GM19240 (cell line): ENCODE data around the gene SHOC1.
"Not testable (repeated sequence)": the region's sequence is repeated elsewhere in the genome, so short reads cannot be mapped to it uniquely, and the experiment has no call there.

Source experiments
- DNase-seq: peaks from one replicate; pipeline ENCODE4 v3.0.0; 2011; ENCODE audit warnings: low spot score; ENCODE audit not compliant: insufficient read length

Gene SHOC1

DNA sequence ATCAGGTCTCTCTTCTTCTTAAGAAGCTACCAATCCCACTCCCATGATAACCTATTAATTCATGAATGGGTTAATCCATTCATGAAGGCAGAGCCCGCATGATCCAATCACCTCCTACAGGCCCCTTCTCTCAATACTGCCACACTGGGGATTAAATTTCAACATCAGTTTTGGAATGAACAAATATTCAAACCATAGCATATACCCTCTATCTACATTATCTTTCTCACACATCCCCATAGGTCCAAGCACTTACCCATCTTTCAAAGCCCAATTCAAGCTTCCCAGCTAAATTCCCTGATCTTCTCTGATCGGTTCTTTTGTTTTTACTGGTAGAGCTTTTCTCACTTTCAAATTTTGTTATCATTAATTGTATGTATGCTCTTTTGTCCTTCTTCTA is 10.5 kb upstream of the SHOC1 start:
- DNase-seq = no peak

DNA sequence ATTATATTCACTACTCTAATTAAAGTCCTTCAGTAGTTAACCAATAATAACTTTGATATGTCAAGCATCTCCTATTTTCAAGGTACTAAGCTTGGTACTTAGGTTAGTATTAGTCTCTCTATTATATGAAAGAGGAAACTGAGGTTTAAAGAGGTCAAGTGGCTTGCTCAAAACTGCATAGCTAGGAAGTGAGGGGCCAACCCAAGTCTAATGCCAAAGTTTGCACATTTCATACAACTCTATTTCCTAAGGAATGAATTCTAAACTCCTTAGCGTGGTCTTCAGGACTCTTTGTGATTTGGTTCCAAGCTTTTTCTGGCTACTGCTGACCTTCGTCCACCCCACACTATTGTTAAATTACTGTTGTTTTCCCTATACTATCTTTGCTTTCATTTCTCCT is 9.9 kb upstream of the SHOC1 start:
- DNase-seq = no peak

DNA sequence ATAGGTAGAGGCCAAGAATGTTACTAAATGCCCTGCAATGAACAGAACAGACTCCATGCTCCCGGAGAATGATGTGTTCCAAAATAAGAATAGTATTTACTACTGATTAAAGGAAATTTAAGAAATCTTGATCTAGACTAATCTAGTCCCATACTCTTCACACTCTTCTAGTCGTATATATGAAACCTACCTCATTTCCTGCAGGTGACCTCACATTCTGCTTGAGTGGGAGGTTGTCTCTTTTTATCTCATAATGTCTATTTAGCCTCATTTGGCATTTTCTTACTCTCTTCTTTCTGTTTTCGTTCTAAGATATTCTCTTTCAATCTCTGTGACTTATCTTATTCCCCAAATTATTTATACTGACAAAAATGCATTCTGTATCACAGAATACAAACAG is 9.2 kb upstream of the SHOC1 start:
- DNase-seq = no peak

DNA sequence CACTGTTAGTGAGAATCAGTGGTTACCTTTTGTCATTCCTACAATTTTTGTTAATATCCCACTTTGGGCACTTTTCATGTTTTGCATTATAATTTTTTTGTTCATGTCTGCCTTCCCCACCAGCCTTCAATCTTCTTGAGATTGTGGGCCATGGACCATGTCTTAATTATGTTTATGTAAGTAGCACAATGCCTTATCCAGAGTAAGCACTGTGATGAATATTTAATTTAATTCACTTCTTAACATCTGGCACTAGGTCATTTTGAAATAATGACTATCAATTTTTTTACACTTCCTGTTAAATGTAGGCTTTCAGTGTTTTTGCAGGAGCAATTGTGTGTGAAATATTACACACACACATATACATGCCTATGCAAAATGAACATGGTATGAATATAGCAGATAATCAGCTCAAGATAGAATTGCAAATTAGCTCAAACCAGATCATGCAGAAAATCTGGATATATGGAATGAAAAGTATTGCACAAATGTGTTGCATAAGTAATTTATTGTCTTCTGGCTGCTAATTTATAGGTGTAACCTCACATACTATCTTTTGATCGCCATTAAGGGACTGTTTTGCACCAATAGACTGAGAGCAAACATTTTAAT is 5.3 kb upstream of the SHOC1 start:
- no peak for DNase-seq

DNA sequence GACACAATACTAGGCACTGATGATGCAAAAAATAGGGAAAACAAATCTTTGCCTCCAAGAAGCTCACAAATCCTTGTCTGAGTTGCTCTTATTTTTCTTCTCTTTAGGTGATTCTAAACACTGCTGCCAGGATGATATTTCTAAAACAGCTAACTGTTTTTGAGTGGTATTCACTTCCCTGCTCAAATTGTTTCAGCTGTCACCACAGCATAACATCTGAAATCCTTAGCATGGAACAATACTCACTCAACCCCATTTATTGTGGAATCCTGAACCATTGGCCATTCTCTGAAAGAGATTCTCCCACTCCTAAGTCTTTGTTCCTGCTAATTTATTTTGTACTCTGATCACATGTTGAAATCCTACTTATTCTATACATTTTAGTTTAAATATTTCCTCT is 4.8 kb upstream of the SHOC1 start:
- DNase-seq = no peak

DNA sequence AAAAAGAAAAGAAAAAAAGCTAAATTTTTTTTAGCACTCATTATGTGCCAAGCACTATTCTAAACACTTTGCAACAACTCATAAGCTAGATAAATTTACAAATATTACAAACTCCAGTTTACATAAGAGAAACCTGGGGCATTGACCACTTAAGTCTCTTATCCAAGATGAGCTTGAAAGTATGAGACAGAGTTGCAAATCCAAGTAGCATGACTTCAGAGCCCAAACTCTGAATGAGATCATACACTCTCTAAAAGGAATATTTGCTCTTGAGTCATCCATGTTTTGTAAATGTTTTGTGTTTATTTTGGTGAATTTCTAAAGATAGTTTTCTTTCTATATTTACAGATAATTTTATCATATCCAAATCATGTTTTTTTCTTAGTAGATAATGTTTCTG is 4.0 kb upstream of the SHOC1 start:
- no peak for DNase-seq

DNA sequence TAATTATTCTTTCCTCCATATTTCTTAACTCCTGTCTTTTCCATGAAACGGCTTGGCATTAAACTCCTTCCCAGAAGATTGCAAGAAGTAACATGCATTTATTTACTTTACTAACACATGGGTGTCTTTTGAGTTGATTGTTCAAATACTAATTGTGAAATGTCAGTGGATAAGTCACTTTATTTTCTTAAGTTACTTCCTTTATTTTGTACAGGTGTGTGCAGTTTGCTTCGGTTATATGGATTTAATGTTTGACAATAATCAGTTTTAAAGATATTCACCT is 761 bp upstream of the SHOC1 start:
- DNase-seq = no peak

DNA sequence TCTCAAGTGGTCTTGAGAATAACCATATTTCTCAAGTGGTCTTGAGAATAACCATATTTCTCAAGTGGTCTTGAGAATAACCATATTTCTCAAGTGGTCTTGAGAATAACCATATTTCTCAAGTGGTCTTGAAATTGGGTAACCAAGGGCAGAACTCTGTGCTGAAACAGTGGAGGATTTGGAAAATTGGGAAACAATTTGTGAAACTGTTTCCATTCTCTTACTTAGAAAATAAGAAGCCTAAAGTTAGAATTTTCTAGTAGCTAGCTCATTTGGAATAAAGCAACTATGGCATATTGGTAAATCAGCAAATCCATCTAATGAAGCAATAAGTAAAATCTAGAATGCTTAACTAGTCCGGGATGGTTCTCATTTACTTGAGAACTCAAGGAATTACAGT is 2.9 kb downstream of the SHOC1 start:
- not testable (repeated sequence) for DNase-seq

DNA sequence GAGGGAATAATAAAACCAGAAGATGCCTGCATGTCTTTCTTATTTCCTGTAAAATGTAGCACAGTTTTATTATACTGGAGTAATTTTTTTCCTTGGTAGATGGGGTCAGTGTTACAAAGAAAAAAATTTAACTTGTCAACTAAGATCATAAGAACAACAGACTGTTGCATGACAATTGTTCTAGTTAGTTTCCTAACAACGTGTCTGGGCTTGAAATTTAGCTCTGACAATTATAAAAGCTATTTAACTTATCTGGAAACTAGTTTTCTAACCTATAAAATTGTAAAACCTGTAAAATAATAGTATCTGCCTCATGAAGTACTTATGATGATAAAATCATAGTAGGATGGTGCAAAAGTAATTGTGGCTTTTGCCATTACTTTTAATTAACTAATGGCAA is 4.9 kb downstream of the SHOC1 start:
- no peak for DNase-seq

DNA sequence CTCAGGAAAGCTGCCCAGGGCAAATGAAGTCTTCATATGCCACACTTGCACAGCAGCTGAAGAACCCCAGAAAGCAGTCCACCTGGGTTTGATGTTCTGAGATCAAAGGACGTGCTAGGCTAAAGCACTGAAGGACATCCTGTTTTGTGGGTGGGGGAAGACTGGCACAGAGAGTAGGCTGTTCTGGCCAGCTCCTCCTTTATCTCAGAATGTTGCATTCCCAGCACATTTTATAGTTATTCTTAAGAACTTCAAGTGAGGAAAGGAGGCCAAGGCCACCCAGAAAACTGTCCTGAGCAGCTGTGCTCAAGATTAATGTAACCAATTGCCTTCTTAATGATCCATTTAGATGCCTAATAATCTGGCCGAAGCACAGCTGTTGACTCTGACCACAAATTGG is 10.9 kb downstream of the SHOC1 start:
- DNase-seq = no peak

DNA sequence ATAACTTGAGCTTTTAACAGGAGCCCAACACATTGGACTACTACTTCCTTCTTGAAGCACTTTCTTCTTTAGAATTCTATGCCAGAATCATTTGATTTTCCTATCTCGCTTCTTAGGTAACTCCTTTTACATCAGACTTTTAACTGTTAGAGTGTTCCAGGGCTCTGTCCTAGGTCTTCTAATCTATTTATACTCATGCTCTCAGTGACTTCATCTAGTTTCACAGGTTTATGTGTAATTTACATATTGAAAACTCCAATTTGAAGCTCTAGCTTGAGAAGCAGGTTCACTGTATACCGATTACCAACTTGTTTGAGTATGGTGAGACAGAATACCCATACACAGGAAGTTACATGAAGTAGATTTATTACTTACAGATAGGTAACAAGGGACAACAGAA is 11.3 kb downstream of the SHOC1 start:
- DNase-seq = no peak

DNA sequence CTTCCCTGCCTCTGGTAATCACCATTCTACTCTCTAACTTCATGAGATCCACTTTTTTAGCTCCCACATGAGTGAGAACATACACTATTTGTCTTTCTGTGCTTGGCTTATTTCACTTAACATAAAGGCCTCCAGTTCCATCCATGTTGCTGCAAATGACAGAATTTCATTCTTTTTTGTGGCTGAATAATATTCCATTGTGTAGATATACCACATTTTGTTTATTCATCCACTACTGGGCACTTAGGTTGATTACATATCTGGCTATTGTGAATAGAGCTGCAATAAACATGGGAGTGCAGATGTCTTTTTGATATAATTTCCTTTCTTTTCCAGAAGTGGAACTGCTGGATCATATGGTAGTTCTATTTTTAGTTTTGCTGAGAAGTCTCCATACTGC is 28.7 kb downstream of the SHOC1 start:
- DNase-seq = no peak

DNA sequence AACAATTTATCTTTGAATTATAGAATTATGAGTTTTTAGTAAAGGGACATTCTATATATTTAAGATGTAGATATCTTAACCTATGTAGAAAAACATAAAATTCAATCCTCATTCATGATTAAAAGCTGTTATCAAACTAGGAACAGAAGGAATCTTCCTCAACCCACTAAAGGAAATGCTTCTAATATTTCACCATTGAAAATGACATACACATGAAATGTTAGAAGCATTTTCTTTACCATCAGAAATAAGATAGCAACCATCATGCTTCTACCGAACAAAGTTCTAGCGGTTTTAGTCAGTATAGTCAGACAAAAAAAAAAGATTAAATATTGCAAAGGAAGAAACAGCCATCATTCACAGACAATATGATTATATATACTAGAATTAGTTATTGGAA is 32.2 kb downstream of the SHOC1 start:
- no peak for DNase-seq

DNA sequence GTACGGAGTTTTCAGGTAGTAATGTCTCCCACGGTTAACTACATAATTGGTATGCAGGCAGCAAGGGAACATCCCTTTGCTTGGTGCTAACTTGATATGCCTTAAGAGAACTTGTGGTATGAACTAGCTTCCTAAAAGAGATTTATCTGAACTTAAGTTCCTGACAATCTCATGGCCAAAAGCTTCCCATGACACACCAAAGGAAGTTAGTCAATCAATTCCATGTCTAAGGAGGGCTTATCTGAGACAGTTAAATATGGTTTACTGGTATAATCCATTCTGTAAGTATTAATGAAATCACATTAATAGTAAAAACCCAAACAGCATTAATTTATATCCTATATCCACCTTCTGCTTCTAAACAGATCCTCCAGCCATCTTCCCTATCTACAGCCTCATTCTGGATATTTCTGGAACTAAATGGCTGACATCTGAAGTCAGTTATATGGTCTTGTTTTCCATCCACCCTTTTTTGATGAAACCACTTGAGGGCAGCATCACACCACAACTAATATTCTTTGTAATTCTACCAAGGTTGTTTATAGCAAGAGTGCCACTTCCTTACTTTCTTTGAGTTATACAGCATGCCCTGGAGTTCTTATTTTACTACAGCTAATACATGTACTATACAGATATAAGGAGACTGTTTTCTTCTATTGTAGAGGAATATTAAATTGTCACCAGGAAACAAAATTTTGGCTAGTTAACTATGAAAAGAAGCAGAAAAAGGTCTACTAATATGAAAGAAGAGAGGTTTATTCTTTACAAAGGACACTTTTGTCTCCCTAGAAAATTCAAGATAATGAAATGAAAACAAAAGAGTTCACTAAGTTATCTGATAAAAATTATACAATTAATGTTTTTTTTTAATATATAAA is 34.7 kb downstream of the SHOC1 start:
- no peak for DNase-seq

DNA sequence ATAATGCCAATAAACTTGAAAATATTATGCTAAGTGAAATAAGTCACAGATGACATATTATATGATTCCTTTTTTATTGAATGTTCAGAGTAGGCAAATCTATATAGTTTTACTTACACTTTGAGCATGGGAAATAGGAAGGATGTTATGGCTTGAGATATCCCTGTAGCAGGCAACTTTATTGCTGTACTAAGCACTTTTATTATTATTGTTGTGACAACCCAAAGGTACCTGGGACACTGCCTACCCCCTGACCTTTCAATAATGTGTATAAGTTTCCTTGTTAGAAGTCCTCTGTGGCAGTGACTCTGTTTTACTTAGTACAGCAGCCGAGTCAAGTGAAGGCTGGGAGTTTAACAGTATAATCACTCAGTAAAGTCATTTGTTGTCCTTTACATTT is 39.9 kb downstream of the SHOC1 start:
- no peak for DNase-seq

DNA sequence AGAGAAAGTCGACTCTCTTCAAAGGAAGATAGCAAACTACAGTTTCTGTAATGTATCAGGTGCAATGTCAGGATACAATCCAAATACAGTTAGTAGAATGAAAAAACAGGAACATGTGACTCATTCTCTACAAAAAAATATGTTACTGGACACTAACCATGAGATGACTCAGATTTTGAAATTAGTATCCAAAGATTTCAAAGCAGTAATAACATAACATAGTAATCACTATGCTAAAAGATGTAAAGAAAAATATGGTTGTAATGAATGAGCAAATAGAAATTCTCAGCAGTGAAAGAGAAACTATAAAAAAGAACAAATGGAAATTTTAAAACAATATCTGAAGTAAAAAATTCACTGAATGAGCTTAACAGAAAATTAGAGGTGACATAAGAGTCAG is 42.3 kb downstream of the SHOC1 start:
- DNase-seq = no peak
